Ishikawa (cell line): Measurements from ENCODE around the gene TRMT13.

Source experiments
- CEBPB ChIP-seq: IDR thresholded peaks from 2 replicates; pipeline ENCODE4 v1.6.1; 2012
- CREB1 ChIP-seq: IDR thresholded peaks from 2 replicates; pipeline ENCODE4 v1.6.1; 2012; ENCODE audit warnings: low read depth
- EGR1 ChIP-seq: IDR thresholded peaks from 2 replicates; pipeline ENCODE4 v1.6.1; 2012
- EP300 ChIP-seq: IDR thresholded peaks from 2 replicates; pipeline ENCODE4 v1.6.1; 2012; ENCODE audit warnings: borderline replicate concordance
- FOXM1 ChIP-seq: IDR thresholded peaks from 2 replicates; pipeline ENCODE4 v1.6.1; 2012; ENCODE audit warnings: low read depth, borderline replicate concordance
- NFIC ChIP-seq: IDR thresholded peaks from 2 replicates; pipeline ENCODE4 v1.6.1; 2012
- RAD21 ChIP-seq: IDR thresholded peaks from 2 replicates; pipeline ENCODE4 v1.6.1; 2012; ENCODE audit warnings: low read depth
- REST ChIP-seq: IDR thresholded peaks from 2 replicates; pipeline ENCODE4 v1.6.1; 2012; ENCODE audit warnings: low read depth, mild to moderate bottlenecking
- TAF1 ChIP-seq: IDR thresholded peaks from 2 replicates; pipeline ENCODE4 v1.6.1; 2012; ENCODE audit warnings: low read depth, mild to moderate bottlenecking
- TCF12 ChIP-seq: IDR thresholded peaks from 2 replicates; pipeline ENCODE4 v1.6.1; 2012; ENCODE audit warnings: low read depth
- TEAD4 ChIP-seq: IDR thresholded peaks from 2 replicates; pipeline ENCODE4 v1.6.1; 2012
- ZBTB7A ChIP-seq: IDR thresholded peaks from 2 replicates; pipeline ENCODE4 v1.6.1; 2012; ENCODE audit warnings: low read depth
- TF ChIP-seq, protein P1 (sequence below): IDR thresholded peaks from 2 replicates; pipeline ENCODE4 v1.6.1; 2012

The TRMT13 gene

GRCh38 chr1:100147875-100148274 is 14.9 kb downstream of the TRMT13 start:
- no peak for TF ChIP-seq RAD21
- no peak for TF ChIP-seq TCF12
- TF ChIP-seq, protein P1, sequence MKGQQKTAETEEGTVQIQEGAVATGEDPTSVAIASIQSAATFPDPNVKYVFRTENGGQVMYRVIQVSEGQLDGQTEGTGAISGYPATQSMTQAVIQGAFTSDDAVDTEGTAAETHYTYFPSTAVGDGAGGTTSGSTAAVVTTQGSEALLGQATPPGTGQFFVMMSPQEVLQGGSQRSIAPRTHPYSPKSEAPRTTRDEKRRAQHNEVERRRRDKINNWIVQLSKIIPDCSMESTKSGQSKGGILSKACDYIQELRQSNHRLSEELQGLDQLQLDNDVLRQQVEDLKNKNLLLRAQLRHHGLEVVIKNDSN = no peak
- TF ChIP-seq ZBTB7A = no peak
- no peak for TF ChIP-seq CEBPB
- no peak for TF ChIP-seq CREB1
- TF ChIP-seq NFIC = no peak

DNA sequence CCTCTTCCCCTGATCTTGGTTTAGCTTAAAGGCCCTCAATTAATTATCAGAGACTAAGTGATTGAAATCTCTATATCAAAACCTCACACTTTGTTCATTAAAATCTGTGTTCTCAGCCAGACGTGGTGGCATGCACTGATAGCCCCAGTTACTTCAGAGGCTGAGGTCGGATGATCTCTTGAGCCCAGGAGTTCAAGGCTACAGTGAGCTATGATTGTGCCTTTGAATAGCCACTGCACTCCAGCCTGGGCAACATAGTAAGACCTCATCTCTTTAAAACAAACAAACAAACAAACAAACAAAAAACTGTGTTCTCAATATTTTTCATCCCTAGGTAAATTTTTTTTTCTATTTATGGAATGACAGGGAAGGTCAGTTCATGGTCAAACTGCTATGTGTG is 18.7 kb downstream of the TRMT13 start:
- TF ChIP-seq TEAD4 (no peak), FOXM1 (no peak), EGR1 (no peak), RAD21 (no peak), EP300 (no peak), REST (no peak)

- TF ChIP-seq, protein P1 = no peak
- TF ChIP-seq EGR1 = no peak
- no peak for TF ChIP-seq REST
Measured at GRCh38 chr1:100152271-100152670, 19.3 kb downstream of the TRMT13 start.

- TF ChIP-seq TCF12 (no peak), EP300 (no peak)
Measured at GRCh38 chr1:100162881-100163280, 29.9 kb downstream of the TRMT13 start.

- no peak for TF ChIP-seq CEBPB
- no peak for TF ChIP-seq RAD21
Measured at GRCh38 chr1:100164216-100164615, 31.3 kb downstream of the TRMT13 start.

DNA sequence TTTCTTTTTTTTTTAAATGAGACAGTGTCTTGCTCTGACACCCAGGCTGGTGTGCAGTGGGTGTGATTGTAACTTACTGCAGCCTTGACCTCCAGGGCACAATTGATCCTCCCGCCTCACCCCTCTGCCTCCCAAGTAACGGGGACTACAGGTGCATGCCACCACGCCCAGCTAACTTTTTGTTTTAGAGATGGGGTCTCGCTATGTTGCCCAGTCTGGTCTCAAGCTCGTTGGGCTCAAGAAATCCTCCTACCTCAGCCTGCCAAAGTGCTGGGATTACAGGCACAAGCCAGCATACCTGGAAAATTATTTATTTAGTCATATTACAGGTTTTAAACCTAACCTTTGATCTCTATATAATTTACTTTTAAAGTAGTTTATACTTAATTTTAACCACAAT is 31.7 kb downstream of the TRMT13 start:
- TF ChIP-seq TEAD4 = no peak
- no peak for TF ChIP-seq NFIC
- no peak for TF ChIP-seq REST
- TF ChIP-seq TCF12 = no peak

- no peak for TF ChIP-seq NFIC
- TF ChIP-seq, protein P1 = no peak
- TF ChIP-seq EGR1 = no peak
- no peak for TF ChIP-seq ZBTB7A
- TF ChIP-seq TAF1 = no peak
Measured at GRCh38 chr1:100168051-100168450, 35.1 kb downstream of the TRMT13 start.
